Pancreas (tissue), 10 donors: Measurements from ENCODE around the gene SUFU. TPM values are rescaled to one million over a fixed set of nuclear protein-coding genes. Genes with fewer than 3 reads are reported as not detected.

ENCODE experiments used
- ATAC-seq, 4 donors: fragments of 200-7000 bp; cut with Tn5 transposase; one replicate each; pipeline versions ENCODE4 v1.8.0 to v1.9.1; 2020; ENCODE audit warnings: mild to moderate bottlenecking in 4 of 4, moderate library complexity in 4 of 4
- DNase-seq, 6 donors: peaks; one replicate each; pipeline ENCODE4 v3.0.0-alpha.2; 2020
- FAIRE-seq: peaks from 2 replicates; lab custom pipeline; 2012; peaks lifted over from hg19 to GRCh38; lab: Jason Lieb, UNC
- H3K27ac ChIP-seq, 4 donors: fragments of 200-600 bp; sonication (generic); 1 replicate in 3 of 4; 2 replicates in 1 of 4; pipeline versions ENCODE4 v1.5.0 to v1.8.0; 2020
- H3K27me3 ChIP-seq, 4 donors: fragments of 200-600 bp; one replicate each; pipeline ENCODE4 v1.8.0; 2021
- H3K36me3 ChIP-seq, 3 donors: fragments of 200-600 bp; sonication (generic) in 1 of 3; one replicate each; pipeline versions ENCODE4 v1.5.0 to v1.8.0; 2020 to 2021
- H3K4me1 ChIP-seq, 3 donors: fragments of 200-600 bp; one replicate each; pipeline ENCODE4 v1.8.0; 2021
- H3K4me3 ChIP-seq, 4 donors: fragments of 200-600 bp; sonication (generic) in 2 of 4; one replicate each; pipeline versions ENCODE4 v1.5.0 to v1.8.0; 2020 to 2021
- H3K9me3 ChIP-seq, 4 donors: fragments of 200-600 bp; one replicate each; pipeline ENCODE4 v1.8.0; 2021
- WGBS, 2 donors: extraction: QIAGEN DNeasy Blood & Tissue Kit; methylation state at CpG; one replicate each; pipeline ENCODE4 v1.1.7; 2013; 5-methylcytosine and 5-hydroxymethylcytosine counted together
- intact Hi-C, 3 donors: fragments of 100-400 bp; cut with DNase I; formaldehyde crosslinking; loops; one replicate each; pipeline versions ENCODE4 v1.11.1 to v1.14.2; 2022
- polyA plus RNA-seq, 2 donors: library from polyadenylated mRNA; stranded (reverse); fragments of 200-250 nt; gene quantifications; one replicate each; pipeline ENCODE4 v1.2.3, GENCODE V29; 2013
- total RNA-seq, 6 donors: library from RNA; stranded (reverse); fragmentation: NEBNext Ultra II Directional in 4 of 6; extraction: Animal tissue kit (Norgen Biotek cat#: 25700) in 4 of 6; gene quantifications; one replicate each; pipeline versions ENCODE4 v1.2.1 to v1.2.4, GENCODE V29; 2021 to 2023
- TF ChIP-seq, protein P1 (sequence below), 4 donors: fragments of 200-600 bp; sonication (generic) in 3 of 4; IDR thresholded peaks; one replicate each; pipeline versions ENCODE4 v1.5.0 to v1.8.0; 2021; ENCODE audit warnings: antibody characterized with exemption in 4 of 4
- donor health status: healthy with polysubstance abuse.
- donor health status: DM: no; HTN: no; CAD: no; lungs with moderate emphysema.
- donor health status: DM: no; HTN: no; CAD: no.
- donor health status: control.
- donor health status: control.
- donor health status: Bipolar disorder and iron deficiency.
- donor health status: DM: yes; HTN: yes; CAD: no.
- donor health status: DM: no; HTN: no; CAD: no.
- donor health status: DM: no; HTN: no; CAD: no.
- donor health status: DM: yes; HTN: yes; CAD: no.

The SUFU gene
- total and polyA plus RNA-seq, 8 donors = 1.9 to 7.8 (median 2.9) TPM

DNA sequence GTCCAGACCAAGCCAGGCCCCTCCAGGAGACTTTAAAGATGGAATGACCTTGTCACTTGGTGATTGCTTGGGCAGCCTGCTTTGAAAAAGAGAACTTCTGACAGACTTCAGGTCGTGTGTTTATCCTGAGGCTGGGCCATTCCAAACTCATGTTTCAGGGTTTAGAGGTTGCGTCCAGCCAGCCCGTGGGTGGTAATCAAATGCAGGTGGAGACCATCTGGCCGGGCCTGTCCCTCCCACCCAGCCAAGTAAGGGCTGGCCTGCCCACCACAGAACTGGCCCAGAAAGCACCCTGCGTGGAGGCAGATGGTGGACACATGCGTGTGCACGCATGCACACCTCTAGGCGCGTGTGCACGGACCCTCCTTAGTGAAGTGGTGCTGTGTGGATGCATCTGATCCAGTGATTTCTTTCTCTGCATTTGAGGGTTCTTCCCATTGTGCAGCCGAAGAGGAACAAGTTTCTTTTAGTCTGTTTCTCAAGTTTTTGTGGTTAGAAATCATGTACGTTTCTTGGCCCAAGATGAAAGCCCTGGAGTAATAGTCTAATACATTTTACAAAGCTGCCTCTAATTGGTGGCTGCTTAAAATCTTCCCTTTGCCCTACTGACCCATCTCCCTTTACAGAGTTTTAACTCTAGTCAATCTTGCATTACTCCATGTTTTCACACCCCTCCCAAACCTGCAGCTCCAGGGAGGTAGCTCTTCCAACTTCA, 43.0 kb downstream of the SUFU start:
- WGBS, 2 donors = 84 to 88% methylated on average over 12 of the region's 12 CpGs
- DNase-seq (peak in 1 of 6 donors; percentile 18), ATAC-seq (peak in 1 of 4 donors; percentile 50), FAIRE-seq (no peak)
- Histone ChIP-seq H3K27me3 (no peaks in the 10 kb centered on the region), H3K36me3 (no peaks in the 10 kb centered on the region), H3K4me1 (no peaks in the 10 kb centered on the region), H3K9me3 (no peaks in the 10 kb centered on the region), H3K27ac (no peak overlapping the region), H3K4me3 (no peak overlapping the region)
- TF ChIP-seq, protein P1, sequence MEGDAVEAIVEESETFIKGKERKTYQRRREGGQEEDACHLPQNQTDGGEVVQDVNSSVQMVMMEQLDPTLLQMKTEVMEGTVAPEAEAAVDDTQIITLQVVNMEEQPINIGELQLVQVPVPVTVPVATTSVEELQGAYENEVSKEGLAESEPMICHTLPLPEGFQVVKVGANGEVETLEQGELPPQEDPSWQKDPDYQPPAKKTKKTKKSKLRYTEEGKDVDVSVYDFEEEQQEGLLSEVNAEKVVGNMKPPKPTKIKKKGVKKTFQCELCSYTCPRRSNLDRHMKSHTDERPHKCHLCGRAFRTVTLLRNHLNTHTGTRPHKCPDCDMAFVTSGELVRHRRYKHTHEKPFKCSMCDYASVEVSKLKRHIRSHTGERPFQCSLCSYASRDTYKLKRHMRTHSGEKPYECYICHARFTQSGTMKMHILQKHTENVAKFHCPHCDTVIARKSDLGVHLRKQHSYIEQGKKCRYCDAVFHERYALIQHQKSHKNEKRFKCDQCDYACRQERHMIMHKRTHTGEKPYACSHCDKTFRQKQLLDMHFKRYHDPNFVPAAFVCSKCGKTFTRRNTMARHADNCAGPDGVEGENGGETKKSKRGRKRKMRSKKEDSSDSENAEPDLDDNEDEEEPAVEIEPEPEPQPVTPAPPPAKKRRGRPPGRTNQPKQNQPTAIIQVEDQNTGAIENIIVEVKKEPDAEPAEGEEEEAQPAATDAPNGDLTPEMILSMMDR (IDR thresholded peaks at IDR 0.05) = no peak
- intact Hi-C loops = no loop called here

DNA sequence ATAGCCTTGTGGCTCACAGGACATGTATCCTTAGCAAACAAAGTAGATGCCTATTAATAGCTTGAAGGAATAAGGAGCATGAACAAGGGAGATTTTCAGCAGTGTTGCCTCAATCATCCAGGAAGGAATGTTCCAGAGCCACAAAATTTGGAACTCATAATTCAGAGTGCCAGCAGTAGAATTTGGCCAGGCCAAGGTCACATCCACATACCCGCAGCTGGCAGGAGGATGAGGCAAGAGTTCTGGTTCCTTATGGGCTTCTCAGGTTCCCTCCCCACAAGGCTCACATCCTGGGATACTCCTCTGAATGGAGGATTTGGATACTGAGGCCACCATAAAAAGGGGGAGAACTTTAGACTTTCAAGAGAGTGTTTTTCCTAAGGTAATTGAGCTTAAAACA, 45.8 kb downstream of the SUFU start:
- FAIRE-seq (no peak), DNase-seq (no peak), ATAC-seq (no peak)
- H3K9me3 ChIP-seq = no peaks in the 10 kb centered on the region
- TF ChIP-seq, protein P1 (IDR thresholded peaks at IDR 0.05) = no peak
- no peak overlapping the region for H3K4me3 ChIP-seq
- H3K27ac ChIP-seq = no peak overlapping the region
- H3K36me3 ChIP-seq = no peaks in the 10 kb centered on the region
- WGBS, 2 donors = 45 to 57% methylated on average over 1 of the region's 1 CpG
- intact Hi-C loops = no loop called here
- H3K4me1 ChIP-seq = no peaks in the 10 kb centered on the region
- no peaks in the 10 kb centered on the region for H3K27me3 ChIP-seq

DNA sequence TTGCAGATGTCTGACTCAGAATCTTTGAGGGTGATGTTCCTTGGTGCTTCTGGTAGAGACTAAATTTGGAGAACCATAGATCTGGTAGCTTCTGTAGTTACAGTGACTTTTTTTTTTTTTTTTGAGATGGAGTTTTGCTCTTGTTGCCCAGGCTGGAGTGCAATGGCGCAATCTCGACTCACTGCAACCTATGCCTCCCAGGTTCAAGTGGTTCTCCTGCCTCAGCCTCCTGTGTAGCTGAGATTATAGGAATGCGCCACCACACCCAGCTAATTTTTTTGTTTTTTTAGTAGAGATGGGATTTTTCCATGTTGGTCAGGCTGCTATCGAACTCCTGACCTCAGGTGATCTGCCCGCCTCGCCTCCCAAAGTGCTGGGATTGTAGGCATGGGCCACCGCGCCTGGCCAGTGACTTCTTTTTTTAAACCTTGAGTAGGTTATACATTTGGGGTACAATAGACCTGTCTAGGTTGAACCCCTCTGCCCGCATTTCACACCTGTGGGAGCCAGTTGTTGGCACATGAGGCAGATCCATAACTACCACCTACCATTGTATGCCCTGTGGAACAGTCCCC, 47.0 kb downstream of the SUFU start:
- Histone ChIP-seq H3K36me3 (no peaks in the 10 kb centered on the region), H3K4me1 (no peaks in the 10 kb centered on the region), H3K9me3 (no peaks in the 10 kb centered on the region), H3K27me3 (no peaks in the 10 kb centered on the region), H3K27ac (no peak overlapping the region), H3K4me3 (no peak overlapping the region)
- FAIRE-seq (no peak), DNase-seq (no peak), ATAC-seq (no peak)
- TF ChIP-seq, protein P1 (IDR thresholded peaks at IDR 0.05) = no peak
- intact Hi-C loops = no loop called here
- 97 to 98% methylated on average over 9 of the region's 9 CpGs for WGBS, 2 donors

DNA sequence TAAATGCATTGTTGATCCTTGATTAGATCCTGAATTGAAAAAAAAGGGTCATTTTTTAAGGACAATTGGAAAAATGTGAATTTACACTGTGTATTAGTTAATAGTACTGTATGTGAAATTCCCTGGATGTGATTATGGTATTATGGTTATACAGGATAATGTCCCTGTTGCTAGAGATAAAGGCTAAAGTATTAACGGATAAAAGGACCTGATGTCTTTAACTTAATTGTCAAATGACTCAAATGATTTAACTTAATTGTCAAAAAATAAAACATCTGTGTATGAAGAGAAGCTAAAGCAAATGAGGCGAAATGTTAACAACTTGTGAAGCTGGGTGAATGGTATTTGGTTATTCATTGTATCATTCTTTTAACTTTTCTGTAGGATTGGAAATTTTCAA, 48.8 kb downstream of the SUFU start:
- Histone ChIP-seq H3K27me3 (no peaks in the 10 kb centered on the region), H3K36me3 (no peaks in the 10 kb centered on the region), H3K4me1 (no peaks in the 10 kb centered on the region), H3K27ac (no peak overlapping the region), H3K4me3 (no peak overlapping the region), H3K9me3 (no peaks in the 10 kb centered on the region)
- ATAC-seq = no peak
- FAIRE-seq = no peak
- TF ChIP-seq, protein P1 (IDR thresholded peaks at IDR 0.05) = no peak
- intact Hi-C loops = no loop called here
- 81 to 82% methylated on average over 2 of the region's 2 CpGs for WGBS, 2 donors
- DNase-seq = no peak

DNA sequence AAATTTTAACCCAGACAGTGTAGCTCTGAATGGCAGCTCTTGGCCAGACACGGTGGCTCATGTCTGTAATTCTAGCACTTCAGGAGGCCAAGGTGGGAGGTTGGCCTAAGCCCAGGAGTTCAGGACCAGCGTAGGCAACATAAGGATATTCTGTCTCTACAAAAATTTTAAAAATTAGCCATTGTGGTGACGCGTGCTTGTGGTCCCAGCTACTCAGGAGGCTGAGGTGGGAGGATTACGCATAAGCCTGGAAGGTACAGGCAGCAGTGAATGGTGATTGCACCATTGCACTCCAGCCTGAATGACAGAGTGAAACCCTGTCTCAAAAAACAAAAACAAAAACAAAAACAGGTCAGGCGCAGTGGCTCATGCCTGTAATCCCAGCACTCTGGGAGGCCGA, 50.0 kb downstream of the SUFU start:
- Histone ChIP-seq H3K4me1 (no peaks in the 10 kb centered on the region), H3K4me3 (no peak overlapping the region), H3K27me3 (no peaks in the 10 kb centered on the region), H3K9me3 (no peaks in the 10 kb centered on the region), H3K27ac (no peak overlapping the region), H3K36me3 (no peaks in the 10 kb centered on the region)
- FAIRE-seq (no peak), DNase-seq (no peak), ATAC-seq (no peak)
- TF ChIP-seq, protein P1 (IDR thresholded peaks at IDR 0.05) = no peak
- WGBS, 2 donors = 97 to 98% methylated on average over 7 of the region's 7 CpGs
- intact Hi-C loops = no loop called here
